HepG2 (cell line): ENCODE data around the gene NEBL.

Source experiments
- REPIN1 ChIP-seq: sonication (generic); formaldehyde crosslinking; IDR thresholded peaks from 2 replicates; pipeline ENCODE4 v1.8.0; 2022; ENCODE audit warnings: missing genetic modification reagents, low read depth, mild to moderate bottlenecking, borderline replicate concordance
- RFXANK ChIP-seq: IDR thresholded peaks from 2 replicates; pipeline ENCODE4 v1.6.1; 2016
- SNAI1 ChIP-seq: sonication (generic); formaldehyde crosslinking; IDR thresholded peaks from 2 replicates; pipeline ENCODE4 v1.5.0; 2020; ENCODE audit warnings: mild to moderate bottlenecking, missing genetic modification reagents, borderline replicate concordance
- YY1 ChIP-seq: IDR thresholded peaks from 2 replicates; pipeline ENCODE4 v1.6.1; 2011; ENCODE audit warnings: low read length, low read depth, moderate library complexity, mild to moderate bottlenecking; ENCODE audit not compliant: insufficient read depth, insufficient replicate concordance
- ZNF704 ChIP-seq: sonication (generic); formaldehyde crosslinking; IDR thresholded peaks from 2 replicates; pipeline ENCODE4 v1.8.1; 2023; ENCODE audit warnings: mild to moderate bottlenecking, inconsistent platforms, moderate library complexity, missing genetic modification reagents, borderline replicate concordance
- ZNF850 ChIP-seq: sonication (generic); formaldehyde crosslinking; conservative IDR thresholded peaks from 2 replicates; pipeline ENCODE4 v1.9.0; 2021; ENCODE audit warnings: mild to moderate bottlenecking, missing genetic modification reagents
- TF ChIP-seq, protein P1 (sequence below): sonication (generic); formaldehyde crosslinking; IDR thresholded peaks from 2 replicates; pipeline ENCODE4 v1.5.0; 2020; ENCODE audit warnings: mild to moderate bottlenecking, missing genetic modification reagents, moderate library complexity
- TF ChIP-seq, protein P2 (sequence below): sonication (generic); formaldehyde crosslinking; IDR thresholded peaks from 2 replicates; pipeline ENCODE4 v1.8.0; 2022; ENCODE audit warnings: low read depth, missing genetic modification reagents

DNA sequence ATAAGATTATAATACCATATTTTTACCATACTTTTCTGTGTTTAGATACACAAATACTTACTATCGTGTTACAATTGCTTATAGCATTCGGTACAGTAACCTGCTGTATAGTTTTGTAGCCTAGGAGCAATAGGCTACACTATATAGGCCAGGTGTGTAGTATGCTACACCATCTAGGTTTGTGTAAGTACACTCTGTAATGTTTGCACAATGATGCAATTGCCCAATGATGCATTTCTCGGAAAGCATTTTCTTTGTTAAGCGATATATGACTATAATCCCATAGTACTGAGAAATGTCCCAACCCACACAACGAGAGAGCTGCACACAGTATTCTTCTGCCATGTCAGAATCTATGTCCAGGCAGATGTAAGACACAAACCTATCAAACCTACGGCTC lies 160.0 kb downstream of the NEBL start:
- no peak for TF ChIP-seq RFXANK (CRISPR knock-in tag)
- no peak for TF ChIP-seq ZNF850 (CRISPR knock-in tag)
- no peak for TF ChIP-seq SNAI1
- TF ChIP-seq, protein P1, sequence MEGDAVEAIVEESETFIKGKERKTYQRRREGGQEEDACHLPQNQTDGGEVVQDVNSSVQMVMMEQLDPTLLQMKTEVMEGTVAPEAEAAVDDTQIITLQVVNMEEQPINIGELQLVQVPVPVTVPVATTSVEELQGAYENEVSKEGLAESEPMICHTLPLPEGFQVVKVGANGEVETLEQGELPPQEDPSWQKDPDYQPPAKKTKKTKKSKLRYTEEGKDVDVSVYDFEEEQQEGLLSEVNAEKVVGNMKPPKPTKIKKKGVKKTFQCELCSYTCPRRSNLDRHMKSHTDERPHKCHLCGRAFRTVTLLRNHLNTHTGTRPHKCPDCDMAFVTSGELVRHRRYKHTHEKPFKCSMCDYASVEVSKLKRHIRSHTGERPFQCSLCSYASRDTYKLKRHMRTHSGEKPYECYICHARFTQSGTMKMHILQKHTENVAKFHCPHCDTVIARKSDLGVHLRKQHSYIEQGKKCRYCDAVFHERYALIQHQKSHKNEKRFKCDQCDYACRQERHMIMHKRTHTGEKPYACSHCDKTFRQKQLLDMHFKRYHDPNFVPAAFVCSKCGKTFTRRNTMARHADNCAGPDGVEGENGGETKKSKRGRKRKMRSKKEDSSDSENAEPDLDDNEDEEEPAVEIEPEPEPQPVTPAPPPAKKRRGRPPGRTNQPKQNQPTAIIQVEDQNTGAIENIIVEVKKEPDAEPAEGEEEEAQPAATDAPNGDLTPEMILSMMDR (CRISPR knock-in tag) = no peak
- no peak for TF ChIP-seq ZNF704 (CRISPR knock-in tag)
- TF ChIP-seq REPIN1 (CRISPR knock-in tag) = no peak
- TF ChIP-seq, protein P2, sequence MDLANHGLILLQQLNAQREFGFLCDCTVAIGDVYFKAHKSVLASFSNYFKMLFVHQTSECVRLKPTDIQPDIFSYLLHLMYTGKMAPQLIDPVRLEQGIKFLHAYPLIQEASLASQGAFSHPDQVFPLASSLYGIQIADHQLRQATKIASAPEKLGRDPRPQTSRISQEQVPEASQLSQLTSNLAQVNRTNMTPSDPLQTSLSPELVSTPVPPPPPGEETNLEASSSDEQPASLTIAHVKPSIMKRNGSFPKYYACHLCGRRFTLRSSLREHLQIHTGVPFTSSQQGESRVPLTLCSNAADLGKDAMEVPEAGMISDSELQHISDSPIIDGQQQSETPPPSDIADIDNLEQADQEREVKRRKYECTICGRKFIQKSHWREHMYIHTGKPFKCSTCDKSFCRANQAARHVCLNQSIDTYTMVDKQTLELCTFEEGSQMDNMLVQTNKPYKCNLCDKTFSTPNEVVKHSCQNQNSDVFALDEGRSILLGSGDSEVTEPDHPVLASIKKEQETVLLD (CRISPR knock-in tag) = no peak
- TF ChIP-seq YY1 = no peak
